Measurements from ENCODE around the gene MARCHF6. TPM values are rescaled to one million over a fixed set of nuclear protein-coding genes. Genes with fewer than 3 reads are reported as not detected.

Gene MARCHF6
- total and polyA plus RNA-seq, 9 of the 15 experiments (the other 6 are each of a cell fraction or from before 2014, with no cell fraction given), result 74.1 to 456 (median 116) TPM

GRCh38 chr5:10317825-10318682, 35.4 kb upstream of the MARCHF6 start (continued):
- no peak for TF ChIP-seq CHD7 (IDR thresholded peaks at IDR 0.05; ENCODE audit: low read depth, low read length)
- TF ChIP-seq RCOR1 (IDR thresholded peaks at IDR 0.05; ENCODE audit: borderline replicate concordance in 1 of 2, low read depth in 2 of 2, low read length in 2 of 2), result peak in 1 of 2 experiments; percentile 20; a peak in 1 of 4 replicates
- no peak for TF ChIP-seq ZNF212 (CRISPR knock-in tag; IDR thresholded peaks at IDR 0.05)
- TF ChIP-seq PURB (CRISPR knock-in tag; IDR thresholded peaks at IDR 0.05; ENCODE audit: low read depth), result no peak
- TF ChIP-seq IFI16 (CRISPR knock-in tag; IDR thresholded peaks at IDR 0.05), result no peak
